ENCODE measurements around the gene FRMD4B.

DNA sequence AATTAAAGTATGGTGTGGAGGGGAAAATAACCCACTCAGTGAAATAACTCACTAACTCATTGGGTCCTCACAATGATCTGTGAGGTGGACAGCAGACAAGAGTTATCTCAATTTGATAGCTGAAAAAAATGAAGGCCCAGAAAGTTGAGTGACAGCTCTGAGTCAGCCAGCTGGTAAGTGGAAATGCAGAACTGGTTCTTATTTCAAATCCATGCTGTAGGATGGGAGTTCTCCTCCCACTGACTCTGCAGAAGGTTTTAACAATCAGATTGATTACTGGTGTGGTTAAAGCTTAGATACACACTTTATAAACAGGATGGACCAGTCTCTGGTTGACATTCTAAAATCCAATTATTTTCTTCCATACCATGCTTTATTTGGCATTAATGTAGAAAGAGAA lies 176.5 kb downstream of the FRMD4B start:
- TF ChIP-seq EP300 (IDR thresholded peaks at IDR 0.05; ENCODE audit: borderline replicate concordance in 1 of 2, control insufficient read depth in 1 of 2, low read depth in 2 of 2, low read length in 2 of 2) (no peak), RFX5 (IDR thresholded peaks at IDR 0.05; ENCODE audit: low read depth, low read length) (no peak), CEBPB (IDR thresholded peaks at IDR 0.05; ENCODE audit: borderline replicate concordance in 1 of 2, low read depth in 2 of 2, low read length in 2 of 2) (no peak), ZNF207 (IDR thresholded peaks at IDR 0.05; ENCODE audit: borderline replicate concordance) (no peak), ZBTB33 (IDR thresholded peaks at IDR 0.05) (no peak), NFYA (IDR thresholded peaks at IDR 0.05; ENCODE audit: borderline replicate concordance, low read depth, low read length) (no peak), SIX5 (IDR thresholded peaks at IDR 0.05; ENCODE audit: low read depth, low read length, severe bottlenecking) (no peak), NR2C2 (IDR thresholded peaks at IDR 0.05; ENCODE audit: borderline replicate concordance, control insufficient read depth, insufficient read length, low read depth) (no peak), NKRF (conservative IDR thresholded peaks at IDR 0.05) (no peak), BHLHE40 (IDR thresholded peaks at IDR 0.05; ENCODE audit: borderline replicate concordance in 1 of 2, low read depth in 2 of 2, low read length in 1 of 2) (no peak), RELA (IDR thresholded peaks at IDR 0.05; ENCODE audit: borderline replicate concordance, partially characterized antibody) (no peak), TCF12 (IDR thresholded peaks at IDR 0.05; ENCODE audit: low read depth, low read length) (no peak)
- TF ChIP-seq, protein P1, sequence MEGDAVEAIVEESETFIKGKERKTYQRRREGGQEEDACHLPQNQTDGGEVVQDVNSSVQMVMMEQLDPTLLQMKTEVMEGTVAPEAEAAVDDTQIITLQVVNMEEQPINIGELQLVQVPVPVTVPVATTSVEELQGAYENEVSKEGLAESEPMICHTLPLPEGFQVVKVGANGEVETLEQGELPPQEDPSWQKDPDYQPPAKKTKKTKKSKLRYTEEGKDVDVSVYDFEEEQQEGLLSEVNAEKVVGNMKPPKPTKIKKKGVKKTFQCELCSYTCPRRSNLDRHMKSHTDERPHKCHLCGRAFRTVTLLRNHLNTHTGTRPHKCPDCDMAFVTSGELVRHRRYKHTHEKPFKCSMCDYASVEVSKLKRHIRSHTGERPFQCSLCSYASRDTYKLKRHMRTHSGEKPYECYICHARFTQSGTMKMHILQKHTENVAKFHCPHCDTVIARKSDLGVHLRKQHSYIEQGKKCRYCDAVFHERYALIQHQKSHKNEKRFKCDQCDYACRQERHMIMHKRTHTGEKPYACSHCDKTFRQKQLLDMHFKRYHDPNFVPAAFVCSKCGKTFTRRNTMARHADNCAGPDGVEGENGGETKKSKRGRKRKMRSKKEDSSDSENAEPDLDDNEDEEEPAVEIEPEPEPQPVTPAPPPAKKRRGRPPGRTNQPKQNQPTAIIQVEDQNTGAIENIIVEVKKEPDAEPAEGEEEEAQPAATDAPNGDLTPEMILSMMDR (IDR thresholded peaks at IDR 0.05 in 2 of 3, conservative IDR thresholded peaks at IDR 0.05 in 1 of 3; ENCODE audit: control insufficient read depth in 2 of 3, extremely low read depth in 1 of 3, insufficient read depth in 1 of 3, low read depth in 3 of 3, low read length in 3 of 3): no peak
